ENCODE results near the gene PCDHGA7.
"Not testable (repeated sequence)": the region's sequence is repeated elsewhere in the genome, so short reads cannot be mapped to it uniquely, and the experiment has no call there.

DNA sequence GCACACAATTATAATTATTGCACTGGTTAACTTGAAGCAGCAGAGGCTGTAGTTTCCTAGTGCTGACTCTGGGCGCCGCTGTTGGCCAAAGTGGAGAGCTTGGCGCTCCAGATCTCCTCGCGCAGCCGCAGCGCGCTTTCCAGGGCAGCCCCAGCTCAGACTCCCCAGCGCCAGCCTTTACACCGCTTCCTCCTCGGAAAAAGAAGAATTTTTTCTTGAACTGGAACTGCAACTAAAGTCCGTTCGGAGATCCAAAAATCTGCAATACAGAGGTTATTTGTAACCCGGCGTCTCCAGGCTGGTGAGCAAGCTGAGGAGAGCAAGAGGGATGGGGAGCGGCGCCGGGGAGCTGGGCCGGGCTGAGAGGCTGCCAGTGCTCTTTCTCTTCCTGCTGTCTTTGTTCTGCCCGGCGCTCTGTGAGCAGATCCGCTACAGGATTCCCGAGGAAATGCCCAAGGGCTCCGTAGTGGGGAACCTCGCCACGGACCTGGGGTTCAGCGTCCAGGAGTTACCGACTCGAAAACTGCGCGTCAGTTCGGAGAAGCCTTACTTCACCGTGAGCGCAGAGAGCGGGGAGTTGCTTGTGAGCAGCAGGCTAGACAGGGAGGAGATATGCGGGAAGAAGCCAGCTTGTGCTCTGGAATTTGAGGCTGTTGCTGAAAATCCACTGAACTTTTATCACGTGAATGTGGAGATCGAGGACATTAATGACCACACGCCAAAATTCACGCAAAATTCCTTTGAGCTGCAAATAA, 5.2 kb downstream of the PCDHGA7 start, which contains the start of gene PCDHGB4:
- not testable (repeated sequence) for TF ChIP-seq TEAD4 (IDR thresholded peaks at IDR 0.05); FOXM1 (IDR thresholded peaks at IDR 0.05; ENCODE audit: borderline replicate concordance, low read depth); MAX (IDR thresholded peaks at IDR 0.05); CREB1 (IDR thresholded peaks at IDR 0.05; ENCODE audit: low read depth); TCF12 (IDR thresholded peaks at IDR 0.05; ENCODE audit: low read depth); CEBPB (IDR thresholded peaks at IDR 0.05); EP300 (IDR thresholded peaks at IDR 0.05; ENCODE audit: borderline replicate concordance); REST (IDR thresholded peaks at IDR 0.05; ENCODE audit: low read depth); YY1 (IDR thresholded peaks at IDR 0.05; ENCODE audit: low read depth); TAF1 (IDR thresholded peaks at IDR 0.05; ENCODE audit: low read depth); EGR1 (IDR thresholded peaks at IDR 0.05); ZBTB7A (IDR thresholded peaks at IDR 0.05; ENCODE audit: low read depth); NFIC (IDR thresholded peaks at IDR 0.05)
- TF ChIP-seq RAD21 (IDR thresholded peaks at IDR 0.05; ENCODE audit: low read depth), result peak; percentile 52
